Activated CD4-positive, alpha-beta T cell treated with anti-CD3 and anti-CD28 coated beads, Interleukin-10, Interleukin-2, amounts not matched to agents 100 ng/mL and 50 ng/mL, durations not matched to agents 16 hours and 8 hours (primary cell): Measurements from ENCODE around the gene ADCYAP1R1.
"Not testable (repeated sequence)": the region's sequence is repeated elsewhere in the genome, so short reads cannot be mapped to it uniquely, and the experiment has no call there.

Experiments used
- DNase-seq: peaks from one replicate; pipeline ENCODE4 v3.0.0-alpha.2; 2020

The ADCYAP1R1 gene

GRCh38 chr7:31146030-31146429, 93.9 kb downstream of the ADCYAP1R1 start:
- DNase-seq: no peak

GRCh38 chr7:31146538-31146937, 94.4 kb downstream of the ADCYAP1R1 start:
- no peak for DNase-seq

DNA sequence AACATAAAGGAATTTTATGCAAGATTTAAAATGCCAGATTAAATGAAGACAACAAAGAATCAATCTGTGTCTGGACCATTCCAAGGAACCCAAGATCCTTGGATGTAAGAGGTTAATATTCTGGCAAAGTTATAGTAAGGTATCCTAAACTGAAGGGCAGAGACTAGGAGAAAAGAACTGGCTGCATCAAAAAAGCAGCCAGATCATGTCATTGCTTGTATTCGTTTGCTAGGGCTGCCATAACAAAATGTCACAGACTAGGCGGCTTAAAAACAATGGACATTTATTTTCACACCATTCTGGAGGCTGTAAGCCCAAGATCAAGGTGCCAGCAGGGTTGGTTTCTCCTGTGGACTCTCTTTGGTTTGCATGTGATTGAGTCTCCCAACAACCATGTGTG, 99.7 kb downstream of the ADCYAP1R1 start:
- DNase-seq: no peak

GRCh38 chr7:31153318-31153717, 101.2 kb downstream of the ADCYAP1R1 start:
- not testable (repeated sequence) for DNase-seq

GRCh38 chr7:31160941-31161340, 108.8 kb downstream of the ADCYAP1R1 start:
- no peak for DNase-seq
